A549 (cell line): ENCODE data around the gene SUMF1. TPM values are rescaled to one million over a fixed set of nuclear protein-coding genes. Genes with fewer than 3 reads are reported as not detected.

Experiments
- ATAC-seq, 2 experiments: fragments of 200-7000 bp in 1 of 2; fragments of >200 bp in 1 of 2; cut with Nextera tagmentation in 1 of 2; cut with Tn5 transposase in 1 of 2; 3 replicates each; pipeline versions ENCODE4 v1.8.0 to v1.9.1; 2018 to 2020; ENCODE audit warnings: mild to moderate bottlenecking in 1 of 2, moderate library complexity in 1 of 2
- CTCF ChIA-PET: fragments of 300-600 bp; sonication (Branson Sonifier 250); formaldehyde crosslinking; extraction: SDS; loops from one replicate; lab custom pipeline; 2021; ENCODE audit warnings: antibody characterized with exemption, inconsistent platforms; lab: Yijun Ruan, JAX
- POLR2A ChIA-PET: fragments of 350-600 bp; formaldehyde crosslinking; extraction: SDS; loops from one replicate; lab custom pipeline; 2021; ENCODE audit warnings: antibody characterized with exemption, inconsistent platforms; lab: Yijun Ruan, JAX
- DNase-seq, 2 experiments: peaks; one replicate each; pipeline versions ENCODE4 v3.0.0 to v3.0.0-alpha.2; 2011 to 2016; ENCODE audit warnings: low read depth in 1 of 2, low spot score in 1 of 2
- FAIRE-seq: peaks from 2 replicates; lab custom pipeline; 2011; peaks lifted over from hg19 to GRCh38; lab: Jason Lieb, UNC
- H3K27ac ChIP-seq, 2 experiments: fragments of >200 bp; sonication (Bioruptor Twin); formaldehyde crosslinking; 3 replicates each; pipeline ENCODE4 v1.5.1; 2016 to 2017
- H3K4me1 ChIP-seq: fragments of >200 bp; sonication (Bioruptor Twin); formaldehyde crosslinking; 3 replicates; pipeline ENCODE4 v1.6.1; 2016
- H3K4me2 ChIP-seq: fragments of >200 bp; sonication (Bioruptor Twin); formaldehyde crosslinking; 3 replicates; pipeline ENCODE4 v1.6.1; 2016
- H3K4me3 ChIP-seq: fragments of >200 bp; sonication (Bioruptor Twin); formaldehyde crosslinking; 3 replicates; pipeline ENCODE4 v1.5.1; 2016
- H3K9me3 ChIP-seq: fragments of >200 bp; sonication (Bioruptor Twin); formaldehyde crosslinking; 3 replicates; pipeline ENCODE4 v1.6.1; 2016
- BHLHE40 ChIP-seq: IDR thresholded peaks from 2 replicates; pipeline ENCODE4 v1.6.1; 2012; ENCODE audit warnings: low read depth, low read length, inconsistent platforms
- CBX8 ChIP-seq: fragments of 200-600 bp; sonication (generic); IDR thresholded peaks from 2 replicates; pipeline ENCODE4 v1.6.1; 2016
- CHD4 ChIP-seq: fragments of 200-600 bp; sonication (generic); IDR thresholded peaks from 2 replicates; pipeline ENCODE4 v1.6.1; 2016; ENCODE audit warnings: antibody characterized with exemption, mild to moderate bottlenecking, borderline replicate concordance
- EHF ChIP-seq: fragments of 250-450 bp; sonication (Bioruptor Pico); IDR thresholded peaks from 2 replicates; pipeline ENCODE4 v1.5.0; 2020; ENCODE audit warnings: mild to moderate bottlenecking
- EP300 ChIP-seq, 2 experiments: fragments of >200 bp; sonication (Bioruptor Twin); formaldehyde crosslinking; IDR thresholded peaks; 2 replicates in 1 of 2; 3 replicates in 1 of 2; pipeline ENCODE4 v1.6.1; 2016 to 2017
- FOSL2 ChIP-seq, 2 experiments: fragments of 450-650 bp in 1 of 2; fragments of >200 bp in 1 of 2; sonication (Bioruptor Twin) in 1 of 2; formaldehyde crosslinking; IDR thresholded peaks; 2 replicates each; pipeline versions ENCODE4 v1.5.0 to v1.6.1; 2016 to 2020; ENCODE audit warnings: mild to moderate bottlenecking in 1 of 2, moderate library complexity in 1 of 2
- GATA3 ChIP-seq: IDR thresholded peaks from 2 replicates; pipeline ENCODE4 v1.6.1; 2012; ENCODE audit warnings: borderline replicate concordance
- HOXB13 ChIP-seq: fragments of 250-450 bp; sonication (Bioruptor Pico); IDR thresholded peaks from 2 replicates; pipeline ENCODE4 v1.5.0; 2020; ENCODE audit warnings: low read depth, mild to moderate bottlenecking, moderate library complexity
- JUNB ChIP-seq: fragments of >200 bp; sonication (Bioruptor Twin); formaldehyde crosslinking; IDR thresholded peaks from 2 replicates; pipeline ENCODE4 v1.6.1; 2016
- KDM5A ChIP-seq: fragments of 200-600 bp; sonication (generic); IDR thresholded peaks from 2 replicates; pipeline ENCODE4 v1.6.1; 2016; ENCODE audit warnings: antibody characterized with exemption, mild to moderate bottlenecking
- NFE2L2 ChIP-seq: fragments of 150-350 bp; conservative IDR thresholded peaks from 2 replicates; pipeline ENCODE4 v1.6.1; 2014; ENCODE audit warnings: low read length
- POLR2AphosphoS2 ChIP-seq: conservative IDR thresholded peaks from 2 replicates; pipeline ENCODE4 v1.6.1; 2012; ENCODE audit warnings: low read length, improper control_type of control experiment, inconsistent platforms
- RAD21 ChIP-seq, 2 experiments: fragments of >200 bp in 1 of 2; sonication (Bioruptor Twin) in 1 of 2; formaldehyde crosslinking in 1 of 2; IDR thresholded peaks in 1 of 2; conservative IDR thresholded peaks in 1 of 2; 2 replicates in 1 of 2; 3 replicates in 1 of 2; pipeline ENCODE4 v1.6.1; 2012 to 2018; ENCODE audit warnings: inconsistent platforms in 1 of 2
- RARB ChIP-seq: fragments of 250-450 bp; sonication (Bioruptor Pico); IDR thresholded peaks from 2 replicates; pipeline ENCODE4 v1.8.0; 2021; ENCODE audit warnings: mild to moderate bottlenecking, moderate library complexity
- RCOR1 ChIP-seq: fragments of 150-350 bp; IDR thresholded peaks from 2 replicates; pipeline ENCODE4 v1.6.1; 2014; ENCODE audit warnings: antibody characterized with exemption, low read length, low read depth
- ZC3H11A ChIP-seq: fragments of 450-650 bp; IDR thresholded peaks from 2 replicates; pipeline ENCODE4 v1.6.1; 2014; ENCODE audit warnings: antibody characterized with exemption, mild to moderate bottlenecking
- WGBS: methylation state at CpG from one replicate; pipeline ENCODE4 v1.1.6; 2017; ENCODE audit errors: missing lambda C conversion rate; 5-methylcytosine and 5-hydroxymethylcytosine counted together
- polyA plus RNA-seq, 4 experiments: library from polyadenylated mRNA; depleted of rRNA in 3 of 4; stranded (reverse); fragments of >200 nt; fragmentation: RNase III in 1 of 4; extraction: RNeasy Plus Mini Kit Qiagen cat#74134 plus additional on column Dnase treatment in 1 of 4; gene quantifications; 2 replicates in 3 of 4; 3 replicates in 1 of 4; pipeline ENCODE4 v1.2.3, GENCODE V29; 2011 to 2017
- TF ChIP-seq, protein P1 (sequence below): IDR thresholded peaks from 2 replicates; pipeline ENCODE4 v1.6.1; 2012
- TF ChIP-seq, protein P2 (sequence below): fragments of 150-350 bp; IDR thresholded peaks from 2 replicates; pipeline ENCODE4 v1.6.1; 2014; ENCODE audit warnings: low read depth, mild to moderate bottlenecking, low read length
- TF ChIP-seq, protein P3 (sequence below): fragments of >200 bp; sonication (Bioruptor Twin); formaldehyde crosslinking; IDR thresholded peaks from 3 replicates; pipeline ENCODE4 v1.5.1; 2016
- TF ChIP-seq, protein P4 (sequence below): fragments of >200 bp; sonication (Bioruptor Twin); formaldehyde crosslinking; IDR thresholded peaks from 3 replicates; pipeline ENCODE4 v1.6.1; 2016

Gene SUMF1
- polyA plus RNA-seq, 2 of the 4 experiments (the other 2 are of a cell fraction): 20.9 to 25.4 TPM

DNA sequence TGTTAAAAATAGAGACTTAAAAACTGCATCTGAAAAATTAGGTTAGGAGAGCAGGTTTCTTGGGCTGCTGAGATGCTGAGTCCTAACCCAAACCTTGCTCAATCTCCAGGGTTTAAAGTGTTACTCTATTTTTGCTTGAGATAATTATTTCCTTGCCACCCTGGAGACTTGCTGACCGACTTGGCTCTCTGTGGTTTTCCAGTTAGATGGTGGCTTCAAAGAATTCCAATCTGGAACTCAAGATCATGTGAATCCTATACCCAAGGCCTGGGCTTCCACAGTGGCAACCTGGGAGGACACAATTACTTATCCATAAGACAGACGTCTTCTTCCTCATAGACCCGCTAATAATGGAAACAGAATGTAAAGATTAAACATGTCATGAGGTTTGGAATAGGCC is 47.7 kb downstream of the SUMF1 start:
- WGBS: 82% methylated on average over 3 of the region's 3 CpGs
- Histone ChIP-seq H3K27ac (no peak overlapping the region), H3K4me3 (no peak overlapping the region), H3K9me3 (no peaks in the 10 kb centered on the region), H3K4me1 (peaks cover 21% of the 10 kb centered on the region), H3K4me2 (no peak overlapping the region)
- CTCF ChIA-PET: interaction anchor here (1.1 kb wide), 1 partner anchor 75 kb away, joined by 3 read pairs; no protein-coding TSS in a partner anchor
- FAIRE-seq (no peak), DNase-seq (no peak), ATAC-seq (no peak)
- TF ChIP-seq KDM5A (no peak), GATA3 (no peak), EHF (no peak), NFE2L2 (no peak), CBX8 (no peak)
- TF ChIP-seq, protein P1, sequence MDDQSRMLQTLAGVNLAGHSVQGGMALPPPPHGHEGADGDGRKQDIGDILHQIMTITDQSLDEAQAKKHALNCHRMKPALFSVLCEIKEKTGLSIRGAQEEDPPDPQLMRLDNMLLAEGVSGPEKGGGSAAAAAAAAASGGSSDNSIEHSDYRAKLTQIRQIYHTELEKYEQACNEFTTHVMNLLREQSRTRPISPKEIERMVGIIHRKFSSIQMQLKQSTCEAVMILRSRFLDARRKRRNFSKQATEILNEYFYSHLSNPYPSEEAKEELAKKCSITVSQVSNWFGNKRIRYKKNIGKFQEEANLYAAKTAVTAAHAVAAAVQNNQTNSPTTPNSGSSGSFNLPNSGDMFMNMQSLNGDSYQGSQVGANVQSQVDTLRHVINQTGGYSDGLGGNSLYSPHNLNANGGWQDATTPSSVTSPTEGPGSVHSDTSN: no peak
- POLR2A ChIA-PET: no interaction called here

DNA sequence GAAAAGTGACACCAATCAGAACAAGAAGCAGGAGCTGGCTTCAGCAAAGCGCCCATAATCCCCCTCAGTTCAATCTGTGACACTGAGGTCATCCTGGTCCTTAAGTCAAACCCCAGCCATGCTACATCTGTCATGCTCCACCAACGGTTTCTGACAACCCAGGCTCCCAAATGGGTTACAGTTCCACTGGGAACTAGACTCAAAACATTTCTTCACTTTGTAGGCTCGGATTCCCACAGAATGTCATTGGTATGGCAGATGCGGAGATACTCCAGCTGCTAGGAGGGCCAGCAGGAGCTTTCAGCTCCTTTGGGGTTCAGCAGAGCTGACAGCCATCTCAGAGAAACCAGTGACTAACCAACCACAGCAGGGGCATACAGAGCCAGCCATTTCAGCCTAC is 48.9 kb downstream of the SUMF1 start:
- 89% methylated on average over 4 of the region's 4 CpGs for WGBS
- ATAC-seq (no peak), FAIRE-seq (no peak), DNase-seq (no peak)
- Histone ChIP-seq H3K4me2 (no peak overlapping the region), H3K27ac (no peak overlapping the region; a peak in 1 of 6 replicates), H3K9me3 (no peaks in the 10 kb centered on the region), H3K4me1 (peaks cover 21% of the 10 kb centered on the region), H3K4me3 (no peak overlapping the region)
- CTCF ChIA-PET: no interaction called here
- TF ChIP-seq ZC3H11A (no peak), HOXB13 (CRISPR knock-in tag) (no peak)
- TF ChIP-seq, protein P2, sequence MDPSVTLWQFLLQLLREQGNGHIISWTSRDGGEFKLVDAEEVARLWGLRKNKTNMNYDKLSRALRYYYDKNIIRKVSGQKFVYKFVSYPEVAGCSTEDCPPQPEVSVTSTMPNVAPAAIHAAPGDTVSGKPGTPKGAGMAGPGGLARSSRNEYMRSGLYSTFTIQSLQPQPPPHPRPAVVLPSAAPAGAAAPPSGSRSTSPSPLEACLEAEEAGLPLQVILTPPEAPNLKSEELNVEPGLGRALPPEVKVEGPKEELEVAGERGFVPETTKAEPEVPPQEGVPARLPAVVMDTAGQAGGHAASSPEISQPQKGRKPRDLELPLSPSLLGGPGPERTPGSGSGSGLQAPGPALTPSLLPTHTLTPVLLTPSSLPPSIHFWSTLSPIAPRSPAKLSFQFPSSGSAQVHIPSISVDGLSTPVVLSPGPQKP: no peak
- POLR2A ChIA-PET: no interaction called here

DNA sequence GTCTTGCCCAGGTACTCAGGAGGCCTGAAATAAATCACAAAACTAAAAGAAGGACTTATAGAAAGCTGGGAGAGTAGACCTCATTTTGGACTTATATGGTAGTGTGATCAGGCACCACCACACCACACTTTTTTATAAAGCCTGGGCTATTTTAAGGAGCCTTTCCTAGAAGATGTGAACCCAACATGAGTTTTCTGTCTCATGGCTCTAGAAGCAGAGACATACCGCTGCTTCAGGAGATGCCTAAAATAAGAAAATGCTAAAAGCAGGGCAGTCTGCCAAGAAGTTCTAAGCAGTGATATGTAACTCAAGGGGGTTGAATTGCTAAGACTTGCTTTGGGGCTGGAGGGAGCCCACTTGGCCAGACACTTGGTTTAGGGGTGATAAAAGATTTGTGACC is 49.6 kb downstream of the SUMF1 start:
- DNase-seq: no peak
- Histone ChIP-seq H3K9me3 (no peaks in the 10 kb centered on the region), H3K4me2 (peak overlapping the region; percentile 46), H3K27ac (peak overlapping the region in 1 of 2 experiments; percentile 65; a peak in 2 of 6 replicates), H3K4me3 (no peak overlapping the region), H3K4me1 (peaks cover 21% of the 10 kb centered on the region)
- 81% methylated on average over 1 of the region's 1 CpG for WGBS
- POLR2A ChIA-PET: no interaction called here
- TF ChIP-seq, protein P1: no peak
- TF ChIP-seq CHD4 (no peak), RARB (CRISPR knock-in tag) (no peak)
- FAIRE-seq: no peak
- CTCF ChIA-PET: no interaction called here
- no peak; a peak in 1 of 6 replicates for ATAC-seq

DNA sequence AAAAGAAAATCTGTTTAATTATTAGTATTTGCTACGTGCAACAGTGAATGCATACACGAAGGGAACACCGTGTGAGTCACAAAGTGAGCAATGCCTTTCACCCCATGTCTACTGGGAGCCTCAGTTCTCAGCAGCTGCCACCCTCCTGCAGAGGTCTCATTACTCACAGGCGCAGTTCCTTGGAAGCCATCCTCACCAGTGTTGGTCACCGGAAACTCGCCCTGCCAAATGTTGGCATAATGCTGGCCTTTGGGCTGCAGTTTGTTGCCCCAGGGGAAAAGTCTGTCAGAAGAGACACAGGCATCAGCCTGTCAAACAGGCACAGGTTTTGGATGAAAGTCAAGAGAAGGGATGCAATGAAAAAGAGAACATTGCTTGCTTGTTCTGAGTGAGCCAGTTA is 50.1 kb downstream of the SUMF1 start:
- no peak for FAIRE-seq

More for the DNA sequence above, 50.1 kb downstream of the SUMF1 start:
- Histone ChIP-seq H3K4me2 (peak overlapping the region; percentile 46), H3K4me3 (no peak overlapping the region), H3K4me1 (peaks cover 21% of the 10 kb centered on the region), H3K27ac (peak overlapping the region in 1 of 2 experiments; percentile 65; a peak in 2 of 6 replicates), H3K9me3 (no peaks in the 10 kb centered on the region)
- ATAC-seq: peak; percentile 96 to 97
- peak; percentile 49 to 63 for DNase-seq
- no peak for TF ChIP-seq POLR2AphosphoS2
- no peak for TF ChIP-seq BHLHE40
- TF ChIP-seq RCOR1: no peak
- peak; percentile 53 for TF ChIP-seq JUNB
- no peak for TF ChIP-seq RAD21 (conservative IDR thresholded peaks at IDR 0.05 in 1 of 2, IDR thresholded peaks at IDR 0.05 in 1 of 2)
- TF ChIP-seq, protein P3, sequence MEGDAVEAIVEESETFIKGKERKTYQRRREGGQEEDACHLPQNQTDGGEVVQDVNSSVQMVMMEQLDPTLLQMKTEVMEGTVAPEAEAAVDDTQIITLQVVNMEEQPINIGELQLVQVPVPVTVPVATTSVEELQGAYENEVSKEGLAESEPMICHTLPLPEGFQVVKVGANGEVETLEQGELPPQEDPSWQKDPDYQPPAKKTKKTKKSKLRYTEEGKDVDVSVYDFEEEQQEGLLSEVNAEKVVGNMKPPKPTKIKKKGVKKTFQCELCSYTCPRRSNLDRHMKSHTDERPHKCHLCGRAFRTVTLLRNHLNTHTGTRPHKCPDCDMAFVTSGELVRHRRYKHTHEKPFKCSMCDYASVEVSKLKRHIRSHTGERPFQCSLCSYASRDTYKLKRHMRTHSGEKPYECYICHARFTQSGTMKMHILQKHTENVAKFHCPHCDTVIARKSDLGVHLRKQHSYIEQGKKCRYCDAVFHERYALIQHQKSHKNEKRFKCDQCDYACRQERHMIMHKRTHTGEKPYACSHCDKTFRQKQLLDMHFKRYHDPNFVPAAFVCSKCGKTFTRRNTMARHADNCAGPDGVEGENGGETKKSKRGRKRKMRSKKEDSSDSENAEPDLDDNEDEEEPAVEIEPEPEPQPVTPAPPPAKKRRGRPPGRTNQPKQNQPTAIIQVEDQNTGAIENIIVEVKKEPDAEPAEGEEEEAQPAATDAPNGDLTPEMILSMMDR: no peak
- TF ChIP-seq EP300 (IDR thresholded peaks at IDR 0.05): no peak
- no peak for TF ChIP-seq FOSL2 (IDR thresholded peaks at IDR 0.05)
- peak; percentile 32; the same call in 1 of the 2 replicates for TF ChIP-seq FOSL2 (CRISPR knock-in tag; IDR thresholded peaks at IDR 0.05)
- TF ChIP-seq, protein P4, sequence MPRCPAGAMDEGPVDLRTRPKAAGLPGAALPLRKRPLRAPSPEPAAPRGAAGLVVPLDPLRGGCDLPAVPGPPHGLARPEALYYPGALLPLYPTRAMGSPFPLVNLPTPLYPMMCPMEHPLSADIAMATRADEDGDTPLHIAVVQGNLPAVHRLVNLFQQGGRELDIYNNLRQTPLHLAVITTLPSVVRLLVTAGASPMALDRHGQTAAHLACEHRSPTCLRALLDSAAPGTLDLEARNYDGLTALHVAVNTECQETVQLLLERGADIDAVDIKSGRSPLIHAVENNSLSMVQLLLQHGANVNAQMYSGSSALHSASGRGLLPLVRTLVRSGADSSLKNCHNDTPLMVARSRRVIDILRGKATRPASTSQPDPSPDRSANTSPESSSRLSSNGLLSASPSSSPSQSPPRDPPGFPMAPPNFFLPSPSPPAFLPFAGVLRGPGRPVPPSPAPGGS: no peak
- ChIA-PET POLR2A (no interaction called here), CTCF (no interaction called here)
- WGBS: 14% methylated on average over 5 of the region's 6 CpGs
